Astrocyte (in vitro differentiated cells and primary cell): ENCODE results near the gene NIF3L1. TPM values are rescaled to one million over a fixed set of nuclear protein-coding genes. Genes with fewer than 3 reads are reported as not detected.

ENCODE experiments used
- DNase-seq: peaks from one replicate; pipeline ENCODE4 v3.0.0-alpha.2; 2010; ENCODE audit warnings: low read depth
- FAIRE-seq: peaks from 2 replicates; lab custom pipeline; 2011; peaks lifted over from hg19 to GRCh38; lab: Jason Lieb, UNC
- H2AFZ ChIP-seq: 2 replicates; pipeline ENCODE4 v1.6.0; 2012; ENCODE audit warnings: low read depth, low read length, inconsistent platforms
- H3K27ac ChIP-seq: 2 replicates; pipeline ENCODE4 v1.5.1; 2011; ENCODE audit warnings: low read depth, low read length, inconsistent platforms
- H3K27me3 ChIP-seq: 2 replicates; pipeline ENCODE4 v1.6.0; 2011; ENCODE audit warnings: low read length, inconsistent platforms; ENCODE audit not compliant: insufficient read depth
- H3K36me3 ChIP-seq: 2 replicates; pipeline ENCODE4 v1.5.1; 2011; ENCODE audit warnings: low read length, inconsistent platforms; ENCODE audit not compliant: insufficient read depth
- H3K4me1 ChIP-seq: 2 replicates; pipeline ENCODE4 v1.5.1; 2011; ENCODE audit warnings: low read length, inconsistent platforms; ENCODE audit not compliant: insufficient read depth
- H3K4me2 ChIP-seq: 2 replicates; pipeline ENCODE4 v1.6.0; 2012; ENCODE audit warnings: low read length, inconsistent platforms
- H3K4me3 ChIP-seq: 2 replicates; pipeline ENCODE4 v1.5.1; 2011; ENCODE audit warnings: low read depth, mild to moderate bottlenecking, low read length, inconsistent platforms; ENCODE audit not compliant: insufficient read depth
- H3K79me2 ChIP-seq: 2 replicates; pipeline ENCODE4 v1.6.0; 2012; ENCODE audit warnings: mild to moderate bottlenecking, low read length, inconsistent platforms; ENCODE audit not compliant: insufficient read depth
- H3K9ac ChIP-seq: 2 replicates; pipeline ENCODE4 v1.6.0; 2012; ENCODE audit warnings: mild to moderate bottlenecking, low read length, inconsistent platforms
- H3K9me3 ChIP-seq: 2 replicates; pipeline ENCODE4 v1.5.1; 2012; ENCODE audit warnings: low read depth, mild to moderate bottlenecking, low read length, inconsistent platforms; ENCODE audit not compliant: insufficient read depth
- H4K20me1 ChIP-seq: 2 replicates; pipeline ENCODE4 v1.6.0; 2012; ENCODE audit warnings: low read length, inconsistent platforms; ENCODE audit not compliant: insufficient read depth
- H3K27ac Mint-ChIP-seq: one replicate; pipeline ENCODE4 v1.8.0; 2021; ENCODE audit warnings: mild to moderate bottlenecking, mixed read lengths; ENCODE audit not compliant: unreplicated experiment
- H3K27me3 Mint-ChIP-seq: one replicate; pipeline ENCODE4 v1.8.0; 2021; ENCODE audit warnings: low read depth, mixed read lengths; ENCODE audit not compliant: unreplicated experiment
- H3K36me3 Mint-ChIP-seq: one replicate; pipeline ENCODE4 v1.8.0; 2021; ENCODE audit warnings: low read depth, mixed read lengths; ENCODE audit not compliant: unreplicated experiment
- H3K4me1 Mint-ChIP-seq: one replicate; pipeline ENCODE4 v1.8.0; 2021; ENCODE audit warnings: low read depth, mixed read lengths; ENCODE audit not compliant: unreplicated experiment
- H3K4me3 Mint-ChIP-seq: one replicate; pipeline ENCODE4 v1.8.0; 2021; ENCODE audit warnings: mild to moderate bottlenecking, moderate library complexity, mixed read lengths; ENCODE audit not compliant: unreplicated experiment
- H3K9me3 Mint-ChIP-seq: one replicate; pipeline ENCODE4 v1.8.0; 2021; ENCODE audit warnings: mild to moderate bottlenecking, mixed read lengths; ENCODE audit not compliant: unreplicated experiment
- EZH2 ChIP-seq: IDR thresholded peaks from 2 replicates; pipeline ENCODE4 v1.6.1; 2012; ENCODE audit warnings: mild to moderate bottlenecking, low read length, inconsistent platforms; ENCODE audit not compliant: insufficient read depth
- total RNA-seq: library from RNA; stranded (reverse); gene quantifications from 2 replicates; pipeline ENCODE4 v1.2.1, GENCODE V29; 2021
- TF ChIP-seq, protein P1 (sequence below): IDR thresholded peaks from 2 replicates; pipeline ENCODE4 v1.5.1; 2011; ENCODE audit warnings: low read depth, mild to moderate bottlenecking, inconsistent platforms, low read length, moderate library complexity; ENCODE audit not compliant: insufficient read depth

The NIF3L1 gene
- total RNA-seq, 1 donor from 2014 or later = 17.8 TPM

DNA sequence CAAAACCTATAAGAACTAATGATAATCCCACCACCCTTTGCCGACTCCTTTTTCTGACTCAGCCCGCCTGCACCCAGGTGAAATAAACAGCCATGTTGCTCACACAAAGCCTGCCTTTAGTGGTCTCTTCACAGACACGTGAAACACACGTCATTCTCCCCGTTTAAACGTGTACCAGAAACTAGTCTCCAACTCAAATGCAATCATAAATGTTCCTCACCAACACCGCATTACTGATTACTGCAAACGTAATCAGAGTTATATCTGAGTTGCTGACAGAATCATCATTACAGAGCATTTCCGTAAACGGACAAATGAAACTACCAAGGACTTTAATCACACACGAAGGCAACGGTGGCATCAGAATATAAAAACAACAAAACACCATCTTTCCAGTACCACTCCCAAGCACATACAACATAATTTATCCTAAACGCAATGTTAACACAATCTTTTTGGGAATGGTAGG lies 26.6 kb upstream of the NIF3L1 start:
- no peaks in the 10 kb centered on the region for H3K9me3 Mint-ChIP-seq
- Histone ChIP-seq H3K4me2 (peak overlapping the region; percentile 87), H3K27ac (peak overlapping the region; percentile 99), H3K27me3 (no peaks in the 10 kb centered on the region), H3K4me1 (peaks cover 37% of the 10 kb centered on the region), H3K9me3 (no peaks in the 10 kb centered on the region), H3K4me3 (peak overlapping the region; percentile 100), H3K9ac (peak overlapping the region; percentile 100), H4K20me1 (peaks cover 65% of the 10 kb centered on the region), H3K36me3 (peaks cover 38% of the 10 kb centered on the region), H3K79me2 (peaks cover 72% of the 10 kb centered on the region), H2AFZ (no peak overlapping the region)
- H3K4me1 Mint-ChIP-seq = peaks cover 16% of the 10 kb centered on the region
- no peak for TF ChIP-seq EZH2
- TF ChIP-seq, protein P1, sequence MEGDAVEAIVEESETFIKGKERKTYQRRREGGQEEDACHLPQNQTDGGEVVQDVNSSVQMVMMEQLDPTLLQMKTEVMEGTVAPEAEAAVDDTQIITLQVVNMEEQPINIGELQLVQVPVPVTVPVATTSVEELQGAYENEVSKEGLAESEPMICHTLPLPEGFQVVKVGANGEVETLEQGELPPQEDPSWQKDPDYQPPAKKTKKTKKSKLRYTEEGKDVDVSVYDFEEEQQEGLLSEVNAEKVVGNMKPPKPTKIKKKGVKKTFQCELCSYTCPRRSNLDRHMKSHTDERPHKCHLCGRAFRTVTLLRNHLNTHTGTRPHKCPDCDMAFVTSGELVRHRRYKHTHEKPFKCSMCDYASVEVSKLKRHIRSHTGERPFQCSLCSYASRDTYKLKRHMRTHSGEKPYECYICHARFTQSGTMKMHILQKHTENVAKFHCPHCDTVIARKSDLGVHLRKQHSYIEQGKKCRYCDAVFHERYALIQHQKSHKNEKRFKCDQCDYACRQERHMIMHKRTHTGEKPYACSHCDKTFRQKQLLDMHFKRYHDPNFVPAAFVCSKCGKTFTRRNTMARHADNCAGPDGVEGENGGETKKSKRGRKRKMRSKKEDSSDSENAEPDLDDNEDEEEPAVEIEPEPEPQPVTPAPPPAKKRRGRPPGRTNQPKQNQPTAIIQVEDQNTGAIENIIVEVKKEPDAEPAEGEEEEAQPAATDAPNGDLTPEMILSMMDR = no peak
- DNase-seq (peak; percentile 82), FAIRE-seq (no peak)
- no peaks in the 10 kb centered on the region for H3K27me3 Mint-ChIP-seq
- peaks cover 20% of the 10 kb centered on the region for H3K36me3 Mint-ChIP-seq
- peak overlapping the region; percentile 99 for H3K27ac Mint-ChIP-seq
- H3K4me3 Mint-ChIP-seq = peak overlapping the region; percentile 98

DNA sequence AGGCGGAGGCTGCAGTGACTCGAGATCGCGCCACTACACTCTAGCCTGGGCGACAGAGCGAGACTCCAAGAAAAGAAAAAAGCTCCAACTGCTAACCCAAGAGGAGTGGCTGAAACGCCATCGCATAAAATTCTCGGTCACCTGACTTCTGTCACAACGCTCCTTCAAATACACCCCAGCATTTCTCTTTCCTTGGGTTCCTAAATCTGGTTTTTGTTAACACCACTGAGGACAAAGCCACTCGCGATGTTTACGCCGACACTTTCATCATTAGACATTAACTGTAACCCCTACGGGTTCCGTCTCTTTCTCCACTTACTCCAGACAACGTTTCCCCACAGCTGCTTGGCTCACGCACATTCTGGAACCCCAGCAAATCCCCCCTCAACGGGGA lies 25.4 kb upstream of the NIF3L1 start:
- Histone ChIP-seq H3K4me1 (peaks cover 37% of the 10 kb centered on the region), H4K20me1 (peaks cover 53% of the 10 kb centered on the region), H2AFZ (peak overlapping the region; percentile 83), H3K4me3 (peak overlapping the region; percentile 100), H3K9ac (peak overlapping the region; percentile 100), H3K27ac (peak overlapping the region; percentile 99), H3K79me2 (peaks cover 60% of the 10 kb centered on the region), H3K4me2 (peak overlapping the region; percentile 87), H3K27me3 (no peaks in the 10 kb centered on the region), H3K9me3 (no peaks in the 10 kb centered on the region), H3K36me3 (peaks cover 29% of the 10 kb centered on the region)
- peaks cover 12% of the 10 kb centered on the region for H3K36me3 Mint-ChIP-seq
- peak overlapping the region; percentile 99 for H3K27ac Mint-ChIP-seq
- peaks cover 16% of the 10 kb centered on the region for H3K4me1 Mint-ChIP-seq
- TF ChIP-seq, protein P1 = no peak
- no peak for TF ChIP-seq EZH2
- no peaks in the 10 kb centered on the region for H3K9me3 Mint-ChIP-seq
- peak; percentile 14 for DNase-seq
- H3K27me3 Mint-ChIP-seq = no peaks in the 10 kb centered on the region
- peak overlapping the region; percentile 98 for H3K4me3 Mint-ChIP-seq
- FAIRE-seq = no peak
